CD4-positive, alpha-beta memory T cell (primary cell): ENCODE results near the gene CYP1A1. TPM values are rescaled to one million over a fixed set of nuclear protein-coding genes. Genes with fewer than 3 reads are reported as not detected.
A peak's percentile ranks its signal among the peaks of the same experiment; 100 is the strongest.

ENCODE experiments used
- CTCF ChIA-PET: fragments of 350-600 bp; sonication (Branson Sonifier 250); formaldehyde crosslinking; loops from one replicate; lab custom pipeline; 2021; ENCODE audit warnings: inconsistent platforms; ENCODE audit not compliant: partially characterized antibody; lab: Charles Lee
- POLR2A ChIA-PET: fragments of 350-600 bp; sonication (Branson Sonifier 250); formaldehyde crosslinking; loops from one replicate; lab custom pipeline; 2021; ENCODE audit not compliant: partially characterized antibody; lab: Charles Lee
- DNase-seq, 5 donors: peaks; one replicate each; pipeline versions ENCODE4 v3.0.0 to v3.0.0-alpha.2; 2020 to 2022; ENCODE audit warnings: mixed read lengths in 1 of 5
- H3K27ac ChIP-seq: one replicate; pipeline ENCODE4 v1.7.0; 2013; ENCODE audit warnings: low read depth, low read length
- H3K27me3 ChIP-seq: 2 replicates; pipeline ENCODE4 v1.7.0; 2013; ENCODE audit warnings: mild to moderate bottlenecking, low read length, moderate library complexity; ENCODE audit not compliant: insufficient read depth
- H3K36me3 ChIP-seq: 2 replicates; pipeline ENCODE4 v1.7.0; 2013; ENCODE audit warnings: mild to moderate bottlenecking, low read length, moderate library complexity; ENCODE audit not compliant: insufficient read depth
- H3K4me1 ChIP-seq: 2 replicates; pipeline ENCODE4 v1.7.0; 2013; ENCODE audit warnings: mild to moderate bottlenecking, low read length, moderate library complexity; ENCODE audit not compliant: insufficient read depth
- H3K4me3 ChIP-seq, 2 donors: one replicate each; pipeline ENCODE4 v1.7.0; 2013; ENCODE audit warnings: low read length in 2 of 2, mild to moderate bottlenecking in 1 of 2
- H3K9me3 ChIP-seq, 2 donors: one replicate each; pipeline ENCODE4 v1.7.0; 2013; ENCODE audit warnings: low read length in 2 of 2, control low read depth in 1 of 2; ENCODE audit not compliant: control insufficient read depth in 1 of 2
- H3K27ac Mint-ChIP-seq, 7 donors: one replicate each; pipeline ENCODE4 v1.8.0; 2020 to 2021; ENCODE audit warnings: mixed read lengths in 7 of 7, mild to moderate bottlenecking in 6 of 7, inconsistent platforms in 3 of 7, moderate library complexity in 3 of 7
- H3K27me3 Mint-ChIP-seq, 2 donors: one replicate each; pipeline ENCODE4 v1.8.0; 2020 to 2021; ENCODE audit warnings: mixed read lengths in 2 of 2
- H3K36me3 Mint-ChIP-seq, 2 donors: one replicate each; pipeline ENCODE4 v1.8.0; 2020 to 2021; ENCODE audit warnings: mixed read lengths in 2 of 2, inconsistent platforms in 1 of 2, mild to moderate bottlenecking in 1 of 2
- H3K4me1 Mint-ChIP-seq, 4 donors: one replicate each; pipeline ENCODE4 v1.8.0; 2020 to 2021; ENCODE audit warnings: mixed read lengths in 4 of 4, mild to moderate bottlenecking in 1 of 4
- H3K4me3 Mint-ChIP-seq, 8 donors: one replicate each; pipeline ENCODE4 v1.8.0; 2020 to 2021; ENCODE audit warnings: mixed read lengths in 8 of 8, mild to moderate bottlenecking in 7 of 8, moderate library complexity in 6 of 8, inconsistent platforms in 3 of 8
- H3K9me3 Mint-ChIP-seq, 8 donors: one replicate each; pipeline ENCODE4 v1.8.0; 2020 to 2021; ENCODE audit warnings: mixed read lengths in 8 of 8, mild to moderate bottlenecking in 5 of 8, inconsistent platforms in 3 of 8, moderate library complexity in 1 of 8
- intact Hi-C: fragments of 100-400 bp; cut with micrococcal nuclease; formaldehyde crosslinking; loops from one replicate; pipeline ENCODE4 v1.15.1; 2023
- polyA plus RNA-seq, 2 donors: library from polyadenylated mRNA; unstranded; fragments of 300-500 nt; fragmentation: Illumina TruSeq; gene quantifications; one replicate each; pipeline ENCODE4 v1.2.3, GENCODE V29; 2021
- total RNA-seq, 2 experiments: library from RNA; stranded (reverse); gene quantifications; one replicate each; pipeline ENCODE4 v1.2.3, GENCODE V29; 2021

Gene CYP1A1
- total and polyA plus RNA-seq, 4 experiments from 2014 or later = 0.11 to 0.26 TPM; not detected in 2

DNA sequence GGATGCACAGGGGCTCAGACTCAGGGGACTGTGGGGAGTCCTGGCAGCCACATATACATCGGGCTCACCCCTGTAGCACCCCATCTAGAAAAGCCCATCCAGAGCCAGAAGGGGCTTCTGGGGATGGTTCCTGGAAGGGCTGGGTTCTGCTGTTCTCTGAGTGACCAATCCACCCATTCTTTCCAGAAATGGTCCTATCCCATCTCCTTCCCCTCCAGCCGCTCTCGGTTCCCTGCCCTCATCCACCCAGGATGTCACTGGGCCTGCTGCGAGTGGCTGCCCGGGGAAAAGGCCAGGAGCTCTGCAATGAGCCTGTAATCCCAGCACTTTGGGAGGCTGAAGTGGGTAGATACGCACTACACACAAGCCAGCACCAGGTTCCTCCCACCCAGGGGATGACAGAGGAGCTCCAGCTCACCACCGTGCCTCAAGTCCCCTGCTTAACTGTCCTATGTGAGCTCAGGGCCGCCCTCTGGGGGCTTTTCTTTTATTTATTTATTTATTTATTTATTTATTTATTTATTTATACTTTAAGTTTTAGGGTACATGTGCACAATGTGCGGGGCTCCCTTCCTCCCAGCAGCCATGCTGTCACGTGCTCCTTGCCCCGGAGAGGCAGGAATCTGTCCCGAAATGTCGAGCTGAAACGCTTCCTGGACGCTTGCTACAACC is 42.9 kb upstream of the CYP1A1 start:
- H3K9me3 Mint-ChIP-seq = no peaks in the 10 kb centered on the region
- H3K36me3 ChIP-seq = no peaks in the 10 kb centered on the region
- intact Hi-C loops = no loop called here
- H3K27me3 ChIP-seq = no peaks in the 10 kb centered on the region
- H3K36me3 Mint-ChIP-seq = no peaks in the 10 kb centered on the region
- no peak for DNase-seq
- peaks cover 17% of the 10 kb centered on the region for H3K4me1 ChIP-seq
- no peak overlapping the region for H3K27ac ChIP-seq
- no peak overlapping the region for H3K4me3 Mint-ChIP-seq
- no peaks in the 10 kb centered on the region for H3K9me3 ChIP-seq
- H3K4me3 ChIP-seq = no peak overlapping the region
- ChIA-PET CTCF (interaction anchor here (0.8 to 31.6 kb wide), 23 partner anchors 10 to 389 kb away, joined by 3 to 1908 read pairs (median 6); partner anchors contain the start of genes CSK and LMAN1L), POLR2A (interaction anchor here (0.8 to 24.9 kb wide), 8 partner anchors 9 to 394 kb away, joined by 3 to 1342 read pairs (median 4); partner anchors contain the start of gene CSK)
- peaks cover 8 to 30% (median 12%) of the 10 kb centered on the region in 4 donors for H3K4me1 Mint-ChIP-seq
- peaks cover 3 to 4% of the 10 kb centered on the region in 2 donors for H3K27me3 Mint-ChIP-seq
- H3K27ac Mint-ChIP-seq = peak overlapping the region in 1 of 7 donors; percentile 7

DNA sequence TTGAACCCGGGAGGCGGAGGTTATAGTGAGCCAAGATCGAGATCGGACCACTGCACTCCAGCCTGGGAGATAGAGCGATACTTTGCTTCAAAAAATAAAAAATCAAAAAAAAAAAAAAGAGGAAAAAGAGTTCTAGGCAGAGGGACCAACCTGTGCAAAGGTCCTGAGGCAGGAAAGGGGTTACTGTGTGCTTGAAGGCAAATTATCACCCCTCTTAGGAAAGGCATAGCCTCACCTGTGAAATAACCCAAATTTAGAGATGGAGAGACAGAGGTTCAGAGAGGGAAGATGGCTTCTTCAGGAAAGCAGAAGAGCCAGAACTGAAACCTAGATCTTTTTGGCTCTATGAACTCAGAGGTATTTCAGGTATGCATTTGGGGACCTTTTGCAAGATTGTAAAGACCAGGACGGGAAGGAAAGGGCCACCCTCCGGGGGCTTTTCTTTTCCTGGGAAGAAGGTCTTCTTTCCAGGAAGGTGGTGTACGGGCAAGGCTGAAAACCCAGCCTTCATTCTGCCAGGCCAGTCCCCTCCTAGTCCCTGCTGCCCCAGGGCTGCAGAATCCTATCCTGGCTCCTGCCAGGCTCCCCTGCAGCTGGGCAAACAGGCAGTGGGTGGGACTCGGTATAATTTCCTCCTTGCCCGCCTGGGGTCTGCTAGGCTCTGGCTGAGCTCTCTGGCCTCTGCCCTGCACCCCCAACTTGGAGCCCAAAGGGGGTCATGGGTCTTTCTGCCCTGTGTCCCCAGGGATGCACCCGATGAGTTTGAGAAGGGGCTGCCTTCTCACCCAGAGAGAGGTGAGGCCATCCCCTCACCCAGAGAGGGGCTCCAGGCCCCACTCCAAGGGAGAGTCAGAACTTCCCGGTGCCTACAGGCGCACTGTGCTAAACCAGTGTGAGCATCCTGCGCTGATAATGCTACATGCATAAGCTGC is 42.1 kb upstream of the CYP1A1 start:
- Mint-ChIP-seq H3K27me3 (peaks cover 4 to 5% of the 10 kb centered on the region in 2 donors), H3K9me3 (no peaks in the 10 kb centered on the region), H3K36me3 (no peaks in the 10 kb centered on the region), H3K4me1 (peaks cover 8 to 22% (median 12%) of the 10 kb centered on the region in 4 donors), H3K4me3 (no peak overlapping the region), H3K27ac (no peak overlapping the region)
- Histone ChIP-seq H3K36me3 (no peaks in the 10 kb centered on the region), H3K4me1 (peaks cover 14% of the 10 kb centered on the region), H3K27me3 (no peaks in the 10 kb centered on the region), H3K4me3 (no peak overlapping the region), H3K9me3 (no peaks in the 10 kb centered on the region), H3K27ac (no peak overlapping the region)
- ChIA-PET POLR2A (interaction anchor here (1.3 to 24.9 kb wide), 4 partner anchors 23 to 393 kb away, joined by 3 to 1342 read pairs (median 8); partner anchors contain the start of gene CSK), CTCF (interaction anchor here (0.8 to 31.6 kb wide), 18 partner anchors 9 to 388 kb away, joined by 3 to 1908 read pairs (median 6); partner anchors contain the start of genes CSK and LMAN1L)
- intact Hi-C loops = no loop called here
- DNase-seq = no peak

DNA sequence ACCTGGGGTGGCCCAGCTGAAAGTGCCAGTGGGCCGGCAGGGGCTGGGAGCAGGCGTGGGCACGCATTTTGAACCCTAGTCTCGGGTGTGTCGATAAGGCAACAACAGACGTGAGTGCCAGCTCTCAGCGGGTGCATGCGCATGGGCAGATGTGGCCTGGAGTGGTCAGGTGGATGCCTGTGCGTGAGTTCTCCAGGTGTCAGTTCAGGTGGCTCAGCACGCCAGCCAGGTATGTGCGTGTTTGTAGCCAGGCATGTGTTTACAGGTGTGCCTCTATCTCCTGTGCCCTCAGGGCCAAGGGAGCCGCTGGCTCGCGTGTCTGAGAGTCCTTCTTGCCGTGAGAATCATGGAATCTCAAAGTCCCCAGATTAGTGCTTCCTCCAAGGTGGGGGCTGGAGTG is 38.1 kb upstream of the CYP1A1 start:
- CTCF ChIA-PET = interaction anchor here (1.3 to 31.6 kb wide), 4 partner anchors 8 to 131 kb away, joined by 4 to 1908 read pairs (median 10); partner anchors contain the start of genes CSK and LMAN1L
- DNase-seq = no peak
- Histone ChIP-seq H3K4me3 (no peak overlapping the region), H3K4me1 (no peaks in the 10 kb centered on the region), H3K27ac (no peak overlapping the region), H3K9me3 (no peaks in the 10 kb centered on the region), H3K27me3 (no peaks in the 10 kb centered on the region), H3K36me3 (no peaks in the 10 kb centered on the region)
- Mint-ChIP-seq H3K4me3 (no peak overlapping the region), H3K27me3 (peaks cover 0 to 1% of the 10 kb centered on the region in 2 donors), H3K27ac (no peak overlapping the region), H3K4me1 (no peaks in the 10 kb centered on the region), H3K36me3 (no peaks in the 10 kb centered on the region), H3K9me3 (no peaks in the 10 kb centered on the region)
- POLR2A ChIA-PET = interaction anchor here (1.3 kb wide), 1 partner anchor 127 kb away, joined by 3 read pairs; the partner anchor contains the start of gene MPI
- intact Hi-C loops = no loop called here

DNA sequence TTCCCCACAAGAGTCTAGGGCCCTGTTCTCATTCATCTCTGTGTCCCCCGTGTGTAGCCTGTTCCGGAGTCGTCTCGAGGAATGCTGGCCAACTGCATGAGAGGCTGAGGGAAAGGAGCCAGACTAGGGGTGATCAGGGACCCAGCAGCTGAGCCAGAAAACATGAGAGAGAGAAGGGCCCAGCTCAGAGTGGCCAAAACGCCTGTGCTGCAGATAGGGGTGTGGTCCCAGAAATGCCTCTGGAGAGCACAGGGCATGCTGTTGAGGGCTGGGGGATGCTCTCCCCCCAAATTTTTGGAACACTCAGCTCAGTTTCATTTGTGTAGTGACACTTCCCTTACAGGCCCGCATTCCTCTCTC is 37.4 kb upstream of the CYP1A1 start:
- no peaks in the 10 kb centered on the region for H3K4me1 Mint-ChIP-seq
- Histone ChIP-seq H3K9me3 (no peaks in the 10 kb centered on the region), H3K27me3 (no peaks in the 10 kb centered on the region), H3K4me3 (no peak overlapping the region), H3K36me3 (no peaks in the 10 kb centered on the region), H3K4me1 (no peaks in the 10 kb centered on the region), H3K27ac (no peak overlapping the region)
- peaks cover 0 to 1% of the 10 kb centered on the region in 2 donors for H3K27me3 Mint-ChIP-seq
- H3K4me3 Mint-ChIP-seq = no peak overlapping the region
- ChIA-PET POLR2A (interaction anchor here (1.3 kb wide), 1 partner anchor 127 kb away, joined by 3 read pairs; the partner anchor contains the start of gene MPI), CTCF (interaction anchor here (0.5 to 31.6 kb wide), 5 partner anchors 9 to 187 kb away, joined by 3 to 1908 read pairs (median 8); partner anchors contain the start of genes CSK and LMAN1L)
- intact Hi-C loops = no loop called here
- DNase-seq = no peak
- H3K27ac Mint-ChIP-seq = no peak overlapping the region
- no peaks in the 10 kb centered on the region for H3K9me3 Mint-ChIP-seq
- H3K36me3 Mint-ChIP-seq = no peaks in the 10 kb centered on the region

DNA sequence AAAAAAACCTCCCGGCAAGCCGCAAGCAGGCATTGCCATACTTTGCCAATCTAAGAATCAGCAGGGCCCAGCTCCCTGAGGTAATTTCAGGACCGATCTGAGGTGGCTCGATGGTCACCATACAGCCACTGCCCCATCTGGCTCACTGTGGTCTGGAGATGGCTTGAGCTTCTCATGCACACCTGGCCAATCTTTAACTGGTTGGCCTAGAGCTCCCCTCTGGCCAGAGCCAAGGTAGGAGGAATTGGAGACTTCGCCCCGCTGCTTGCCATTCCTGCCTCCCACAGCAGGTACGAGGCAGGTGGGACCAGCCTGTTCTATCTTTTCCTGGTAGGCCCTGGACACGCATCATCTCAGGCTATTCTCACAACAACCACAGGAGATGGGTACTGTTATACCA is 33.4 kb upstream of the CYP1A1 start:
- H3K4me1 Mint-ChIP-seq = no peaks in the 10 kb centered on the region
- H3K27ac Mint-ChIP-seq = no peak overlapping the region
- H3K4me3 Mint-ChIP-seq = no peak overlapping the region
- CTCF ChIA-PET = interaction anchor here (1.1 to 5.8 kb wide), 2 partner anchors 11 to 1044 kb away, joined by 3 to 35 read pairs; no protein-coding TSS in a partner anchor
- Histone ChIP-seq H3K9me3 (no peaks in the 10 kb centered on the region), H3K4me1 (no peaks in the 10 kb centered on the region), H3K27me3 (no peaks in the 10 kb centered on the region), H3K4me3 (no peak overlapping the region), H3K27ac (no peak overlapping the region), H3K36me3 (no peaks in the 10 kb centered on the region)
- POLR2A ChIA-PET = no interaction called here
- H3K27me3 Mint-ChIP-seq = peaks cover 0 to 1% of the 10 kb centered on the region in 2 donors
- no peaks in the 10 kb centered on the region for H3K36me3 Mint-ChIP-seq
- no peaks in the 10 kb centered on the region for H3K9me3 Mint-ChIP-seq
- DNase-seq = no peak
- intact Hi-C loops = no loop called here

DNA sequence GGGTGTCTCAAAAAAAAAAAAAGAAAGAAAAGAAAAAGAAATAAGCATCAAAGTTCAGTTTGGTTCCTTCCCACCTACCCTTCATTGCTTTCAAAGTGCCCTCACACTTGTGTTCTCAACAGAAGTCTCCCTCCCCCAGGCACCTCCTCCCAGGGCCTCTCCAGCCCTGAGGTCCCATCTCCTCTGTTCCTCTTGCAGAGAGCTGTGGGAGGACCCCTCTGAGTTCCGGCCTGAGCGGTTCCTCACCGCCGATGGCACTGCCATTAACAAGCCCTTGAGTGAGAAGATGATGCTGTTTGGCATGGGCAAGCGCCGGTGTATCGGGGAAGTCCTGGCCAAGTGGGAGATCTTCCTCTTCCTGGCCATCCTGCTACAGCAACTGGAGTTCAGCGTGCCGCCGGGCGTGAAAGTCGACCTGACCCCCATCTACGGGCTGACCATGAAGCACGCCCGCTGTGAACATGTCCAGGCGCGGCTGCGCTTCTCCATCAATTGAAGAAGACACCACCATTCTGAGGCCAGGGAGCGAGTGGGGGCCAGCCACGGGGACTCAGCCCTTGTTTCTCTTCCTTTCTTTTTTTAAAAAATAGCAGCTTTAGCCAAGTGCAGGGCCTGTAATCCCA is 29.4 kb upstream of the CYP1A1 start:
- ChIA-PET POLR2A (no interaction called here), CTCF (interaction anchor here (0.6 to 1.0 kb wide), 2 partner anchors 15 to 317 kb away, joined by 3 read pairs; no protein-coding TSS in a partner anchor)
- H3K36me3 Mint-ChIP-seq = no peaks in the 10 kb centered on the region
- Histone ChIP-seq H3K36me3 (no peaks in the 10 kb centered on the region), H3K27me3 (no peaks in the 10 kb centered on the region), H3K27ac (no peak overlapping the region), H3K4me3 (no peak overlapping the region), H3K4me1 (no peaks in the 10 kb centered on the region), H3K9me3 (no peaks in the 10 kb centered on the region)
- no peak for DNase-seq
- no peaks in the 10 kb centered on the region for H3K9me3 Mint-ChIP-seq
- H3K27ac Mint-ChIP-seq = no peak overlapping the region
- H3K4me3 Mint-ChIP-seq = no peak overlapping the region
- no peaks in the 10 kb centered on the region for H3K4me1 Mint-ChIP-seq
- H3K27me3 Mint-ChIP-seq = no peaks in the 10 kb centered on the region
- intact Hi-C loops = no loop called here
